Body of pancreas (tissue), 4 donors: ENCODE results near the gene PRR5L.

Source experiments
- CTCF ChIP-seq, 7 experiments: fragments of 450-650 bp in 4 of 7; fragments of 200-600 bp in 3 of 7; sonication (generic) in 3 of 7; IDR thresholded peaks; one replicate each; pipeline ENCODE4 v1.5.1; 2016 to 2019; ENCODE audit warnings: antibody characterized with exemption in 7 of 7
- POLR2A ChIP-seq, 3 donors: fragments of 450-650 bp; IDR thresholded peaks; one replicate each; pipeline ENCODE4 v1.6.1; 2016; ENCODE audit warnings: antibody characterized with exemption in 3 of 3, mild to moderate bottlenecking in 2 of 3

- TF ChIP-seq CTCF (IDR thresholded peaks at IDR 0.05) (no peak), POLR2A (IDR thresholded peaks at IDR 0.05) (no peak)
These were observed 164.1 kb downstream of the PRR5L start for GRCh38 chr11:36460220-36460619.
